ENCODE measurements around the gene GABRA6. TPM values are rescaled to one million over a fixed set of nuclear protein-coding genes. Genes with fewer than 3 reads are reported as not detected.

Gene GABRA6
- total RNA-seq, result not detected
- polyA plus RNA-seq (2013, experiment 1 of 2), result not detected
- polyA plus RNA-seq (2013, experiment 2 of 2), result not detected
- long read RNA-seq, experiment 1, result 0 reads
- long read RNA-seq, experiment 2, result 0 reads
- long read RNA-seq, experiment 3, result 0 reads
- long read RNA-seq, experiment 4, result 0 reads

DNA sequence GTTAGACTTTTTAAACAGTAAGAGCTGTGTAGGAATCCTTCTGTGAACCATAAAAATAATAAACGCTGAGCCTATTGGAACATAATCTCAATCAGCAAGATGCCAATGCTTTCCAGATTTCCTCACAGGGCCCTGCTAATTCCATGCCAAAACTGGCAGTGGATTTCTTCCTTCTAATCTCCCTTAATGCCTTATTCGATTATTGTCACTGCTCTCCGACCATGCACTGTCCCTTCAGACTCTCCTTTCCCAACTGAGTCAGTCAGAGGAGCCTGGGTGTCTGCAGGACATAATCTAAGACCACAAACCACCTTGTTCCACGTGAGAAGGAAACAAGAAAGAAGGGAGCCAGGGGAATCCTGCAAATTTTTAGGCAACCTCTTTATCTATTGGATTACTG is at the start of gene GABRA6:
GABRA6 (plus strand) TSS at position 261 of the 400 bp plus-strand sequence. CDS start 269 bp downstream, outside the sequence.
- Histone ChIP-seq H3K9ac (ENCODE audit: extremely low read depth, low read length, poor library complexity, severe bottlenecking) (no peak within 1 kb of the TSS), H3K4me1 (ENCODE audit: control insufficient read depth, insufficient read depth, low read length) (peaks cover 12% of the 10 kb centered on the region), H3K27me3 (ENCODE audit: control insufficient read depth, insufficient read depth, low read length, poor library complexity, severe bottlenecking) (no peaks in the 10 kb centered on the region), H3K27ac (ENCODE audit: low read depth, low read length) (no peak within 1 kb of the TSS), H3K36me3 (ENCODE audit: control insufficient read depth, insufficient read depth, low read length) (no peaks in the 10 kb centered on the region), H3K4me3 (ENCODE audit: low read length) (no peak within 1 kb of the TSS), H3K9me3 (ENCODE audit: control insufficient read depth, low read length) (no peaks in the 10 kb centered on the region)
- no peak for DNase-seq
- H3K36me3 Mint-ChIP-seq (ENCODE audit: low read depth), result no peaks in the 10 kb centered on the region
- H3K27ac Mint-ChIP-seq, result no peak within 1 kb of the TSS
- no peak within 1 kb of the TSS for H3K4me3 Mint-ChIP-seq
- WGBS, 2 experiments (ENCODE audit: insufficient coverage in 1 of 2, insufficient read length in 1 of 2), result 72 to 90% methylated on average over 2 to 4 of the region's 4 CpGs
- H3K4me1 Mint-ChIP-seq, result peaks cover 11% of the 10 kb centered on the region
- TF ChIP-seq, protein P1, sequence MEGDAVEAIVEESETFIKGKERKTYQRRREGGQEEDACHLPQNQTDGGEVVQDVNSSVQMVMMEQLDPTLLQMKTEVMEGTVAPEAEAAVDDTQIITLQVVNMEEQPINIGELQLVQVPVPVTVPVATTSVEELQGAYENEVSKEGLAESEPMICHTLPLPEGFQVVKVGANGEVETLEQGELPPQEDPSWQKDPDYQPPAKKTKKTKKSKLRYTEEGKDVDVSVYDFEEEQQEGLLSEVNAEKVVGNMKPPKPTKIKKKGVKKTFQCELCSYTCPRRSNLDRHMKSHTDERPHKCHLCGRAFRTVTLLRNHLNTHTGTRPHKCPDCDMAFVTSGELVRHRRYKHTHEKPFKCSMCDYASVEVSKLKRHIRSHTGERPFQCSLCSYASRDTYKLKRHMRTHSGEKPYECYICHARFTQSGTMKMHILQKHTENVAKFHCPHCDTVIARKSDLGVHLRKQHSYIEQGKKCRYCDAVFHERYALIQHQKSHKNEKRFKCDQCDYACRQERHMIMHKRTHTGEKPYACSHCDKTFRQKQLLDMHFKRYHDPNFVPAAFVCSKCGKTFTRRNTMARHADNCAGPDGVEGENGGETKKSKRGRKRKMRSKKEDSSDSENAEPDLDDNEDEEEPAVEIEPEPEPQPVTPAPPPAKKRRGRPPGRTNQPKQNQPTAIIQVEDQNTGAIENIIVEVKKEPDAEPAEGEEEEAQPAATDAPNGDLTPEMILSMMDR (conservative IDR thresholded peaks at IDR 0.05), result no peak
- H3K27me3 Mint-ChIP-seq (ENCODE audit: insufficient read depth), result no peaks in the 10 kb centered on the region
- H3K9me3 Mint-ChIP-seq, result no peaks in the 10 kb centered on the region

DNA sequence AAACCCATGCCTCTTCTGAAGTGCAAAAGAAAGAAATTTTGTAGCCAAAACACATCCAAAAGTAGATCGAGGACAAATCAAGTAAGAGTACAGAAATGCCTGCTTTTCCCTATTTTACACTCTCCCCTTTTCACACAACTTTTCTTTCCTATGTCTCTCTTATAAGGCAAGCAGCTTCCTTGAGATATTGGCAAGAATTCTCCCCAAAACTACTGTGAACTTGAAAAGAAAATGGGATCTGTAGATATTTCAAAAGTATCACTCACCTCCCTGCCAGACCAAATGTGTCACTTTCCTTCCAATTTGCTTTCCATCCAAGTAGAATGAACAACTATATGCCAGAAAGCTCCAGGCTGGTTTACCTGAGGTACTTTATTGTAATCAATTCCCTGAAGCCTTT is 47.9 kb upstream of the GABRA6 start:
- Histone ChIP-seq H3K9me3 (ENCODE audit: control insufficient read depth, low read length) (no peaks in the 10 kb centered on the region), H3K36me3 (ENCODE audit: control insufficient read depth, insufficient read depth, low read length) (no peaks in the 10 kb centered on the region), H3K27me3 (ENCODE audit: control insufficient read depth, insufficient read depth, low read length, poor library complexity, severe bottlenecking) (no peaks in the 10 kb centered on the region), H3K4me3 (ENCODE audit: low read length) (no peak overlapping the region), H3K27ac (ENCODE audit: low read depth, low read length) (no peak overlapping the region), H3K4me1 (ENCODE audit: control insufficient read depth, insufficient read depth, low read length) (no peaks in the 10 kb centered on the region), H3K9ac (ENCODE audit: extremely low read depth, low read length, poor library complexity, severe bottlenecking) (no peak overlapping the region)
- Mint-ChIP-seq H3K27me3 (ENCODE audit: insufficient read depth) (no peaks in the 10 kb centered on the region), H3K9me3 (no peaks in the 10 kb centered on the region), H3K27ac (no peak overlapping the region), H3K4me1 (no peaks in the 10 kb centered on the region), H3K36me3 (ENCODE audit: low read depth) (no peaks in the 10 kb centered on the region), H3K4me3 (no peak overlapping the region)
- TF ChIP-seq, protein P1 (conservative IDR thresholded peaks at IDR 0.05), result no peak
- WGBS, 2 experiments (ENCODE audit: insufficient coverage in 1 of 2, insufficient read length in 1 of 2), result 98 to 100% methylated on average over 1 of the region's 1 CpG
- DNase-seq, result no peak

DNA sequence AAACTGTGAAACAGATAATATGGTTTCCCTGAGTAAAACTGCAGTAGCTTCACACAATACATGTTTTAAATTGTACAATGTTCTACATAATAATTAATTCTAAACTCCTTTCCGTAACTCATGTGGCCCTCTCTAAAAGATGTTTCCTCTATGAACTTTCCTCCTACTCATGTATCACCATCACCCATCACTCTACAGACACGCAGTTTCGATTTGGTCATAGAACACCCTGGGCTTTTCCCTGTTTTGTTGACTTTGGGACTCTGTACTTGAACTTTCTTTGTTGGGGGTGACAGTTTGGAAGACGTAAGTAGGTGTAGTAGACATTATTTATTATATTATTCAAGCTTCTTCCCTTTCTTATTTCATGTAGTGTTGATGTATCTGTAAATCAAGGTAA is 44.1 kb upstream of the GABRA6 start:
- Histone ChIP-seq H3K27ac (ENCODE audit: low read depth, low read length) (no peak overlapping the region), H3K9ac (ENCODE audit: extremely low read depth, low read length, poor library complexity, severe bottlenecking) (no peak overlapping the region), H3K4me1 (ENCODE audit: control insufficient read depth, insufficient read depth, low read length) (no peaks in the 10 kb centered on the region), H3K27me3 (ENCODE audit: control insufficient read depth, insufficient read depth, low read length, poor library complexity, severe bottlenecking) (no peaks in the 10 kb centered on the region), H3K4me3 (ENCODE audit: low read length) (no peak overlapping the region), H3K9me3 (ENCODE audit: control insufficient read depth, low read length) (no peaks in the 10 kb centered on the region), H3K36me3 (ENCODE audit: control insufficient read depth, insufficient read depth, low read length) (no peaks in the 10 kb centered on the region)
- no peak overlapping the region for H3K27ac Mint-ChIP-seq
- 94% methylated on average over 3 of the region's 4 CpGs; no CpG with 5 or more reads in 1 of the 2 experiments for WGBS, 2 experiments (ENCODE audit: insufficient coverage in 1 of 2, insufficient read length in 1 of 2)
- no peak for DNase-seq
- no peaks in the 10 kb centered on the region for H3K4me1 Mint-ChIP-seq
- no peaks in the 10 kb centered on the region for H3K27me3 Mint-ChIP-seq (ENCODE audit: insufficient read depth)
- no peaks in the 10 kb centered on the region for H3K9me3 Mint-ChIP-seq
- H3K36me3 Mint-ChIP-seq (ENCODE audit: low read depth), result no peaks in the 10 kb centered on the region
- TF ChIP-seq, protein P1 (conservative IDR thresholded peaks at IDR 0.05), result no peak
- no peak overlapping the region for H3K4me3 Mint-ChIP-seq
